ENCODE results near the gene BAHCC1.
"Not testable (repeated sequence)": the region's sequence is repeated elsewhere in the genome, so short reads cannot be mapped to it uniquely, and the experiment has no call there.

BAHCC1 gene

DNA sequence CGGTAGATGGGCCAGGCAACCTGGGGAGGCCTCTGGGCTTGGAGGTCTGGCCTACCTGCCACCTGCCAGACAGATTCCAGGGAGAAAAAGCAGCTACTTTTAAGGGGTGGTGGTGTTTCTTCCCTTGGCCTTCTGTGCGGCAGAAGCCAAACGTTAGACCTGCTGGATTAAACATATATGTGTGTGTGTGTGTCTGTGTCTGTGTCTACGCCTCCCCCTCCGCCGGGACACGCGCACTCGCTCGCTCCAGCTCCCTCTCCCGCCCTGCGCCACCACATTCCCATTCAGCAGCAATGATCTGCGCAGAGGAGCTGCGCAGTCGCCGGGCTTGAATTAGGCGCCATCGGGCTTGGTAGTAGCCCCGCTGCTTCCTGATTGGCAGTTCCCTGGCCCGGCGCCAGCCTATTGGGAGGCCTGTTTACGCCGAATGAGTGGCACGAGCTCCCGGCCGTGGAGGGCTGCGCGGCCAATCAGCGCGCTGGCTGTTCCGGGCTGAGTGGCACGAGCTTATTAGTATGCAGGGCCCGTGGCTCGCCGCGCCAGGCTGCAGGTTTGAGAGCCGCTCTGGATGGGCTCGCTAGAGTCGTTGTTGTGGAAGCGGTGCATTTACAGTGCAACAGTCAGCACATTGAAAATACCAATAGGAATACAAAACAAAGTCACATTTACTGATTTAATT lies at the start of gene BAHCC1:
BAHCC1 (plus strand) TSS at position 537 of the 679 bp plus-strand sequence. CDS start 4,283 bp downstream, outside the sequence.
- peak; percentile 99 for DNase-seq (ENCODE audit: low spot score)

DNA sequence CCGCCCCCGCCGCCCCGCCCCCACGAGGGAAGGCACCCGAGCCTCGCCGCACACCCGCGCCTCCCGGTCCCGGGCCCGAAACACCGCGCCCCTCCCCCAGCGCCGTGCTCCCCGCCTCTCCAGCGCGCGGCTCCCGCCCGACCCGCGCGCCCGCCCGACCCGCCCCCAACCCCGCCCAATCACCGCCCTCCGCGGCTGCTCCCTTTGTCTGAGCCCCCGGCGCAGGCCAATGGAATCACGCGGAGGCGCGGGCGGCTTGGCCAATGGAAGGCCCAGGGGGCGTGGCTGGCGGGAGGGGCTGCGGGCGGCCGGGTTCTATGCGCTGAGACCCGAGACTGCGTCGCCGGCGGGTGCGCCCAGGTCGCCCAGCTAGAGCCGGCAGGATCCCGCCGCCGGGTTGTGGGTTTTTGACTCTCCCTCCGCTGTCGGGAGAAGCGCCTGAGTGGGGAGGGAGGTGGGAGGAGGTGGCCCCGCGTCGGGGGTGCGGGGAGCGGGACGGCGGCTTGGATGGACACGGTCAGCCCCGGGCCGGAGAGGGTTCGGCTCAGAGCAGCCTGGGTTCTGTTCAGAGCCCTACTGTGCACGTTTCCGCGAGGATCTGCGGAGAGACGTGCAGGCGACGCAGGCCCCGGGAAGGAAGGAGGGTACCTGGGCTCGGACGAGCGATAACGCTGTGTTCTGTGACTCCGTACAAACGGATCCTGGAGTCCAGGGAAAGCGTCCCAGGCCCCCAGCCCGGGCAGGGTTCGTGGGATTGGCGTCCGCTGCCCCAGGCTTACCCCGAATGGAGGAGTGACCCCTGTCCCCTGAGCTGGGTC lies 49.0 kb upstream of the BAHCC1 start:
- DNase-seq (ENCODE audit: low spot score), result peak; percentile 98

DNA sequence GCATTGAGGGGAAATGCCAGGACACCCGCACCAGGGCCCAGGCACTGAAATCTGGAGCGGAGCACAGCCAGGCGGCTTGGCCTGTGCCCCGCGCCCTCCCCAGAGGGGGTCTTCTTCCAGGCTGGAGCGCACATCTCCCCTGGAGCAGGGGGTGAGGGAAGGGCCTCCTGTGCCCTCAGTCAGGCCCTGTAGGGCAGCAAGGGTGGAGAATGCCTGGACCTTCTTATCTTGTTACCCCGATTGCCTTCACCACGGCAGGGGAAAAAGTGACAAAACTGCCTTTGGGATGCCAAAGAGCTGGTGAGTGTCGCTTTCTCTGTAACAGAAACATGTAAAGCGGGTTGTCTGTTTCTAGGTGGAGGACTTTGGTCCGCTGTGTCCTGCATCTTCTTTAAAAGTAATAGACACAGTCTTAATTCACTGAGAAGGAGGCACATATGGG lies 48.3 kb upstream of the BAHCC1 start:
- DNase-seq (ENCODE audit: low spot score), result no peak

DNA sequence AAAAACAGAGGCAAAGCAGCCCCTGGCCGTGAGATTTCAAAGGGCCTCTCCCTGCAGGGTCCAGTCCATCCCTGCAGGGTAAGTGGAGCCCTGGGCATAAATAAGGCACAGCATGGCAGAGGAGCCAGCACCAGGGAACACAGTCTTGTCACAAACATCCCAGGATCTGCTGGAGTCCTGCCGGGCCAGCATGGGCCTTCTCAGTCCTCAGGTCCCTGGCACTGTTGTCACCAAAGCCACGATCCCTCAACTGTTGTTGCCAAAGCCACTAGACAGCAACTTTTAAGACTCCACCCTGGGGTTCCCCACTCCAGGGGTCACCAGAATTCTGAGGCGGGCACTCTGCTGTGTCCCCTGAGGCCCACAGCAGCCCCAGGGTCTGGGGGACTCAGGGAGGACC lies 47.8 kb upstream of the BAHCC1 start:
- no peak for DNase-seq (ENCODE audit: low spot score)

DNA sequence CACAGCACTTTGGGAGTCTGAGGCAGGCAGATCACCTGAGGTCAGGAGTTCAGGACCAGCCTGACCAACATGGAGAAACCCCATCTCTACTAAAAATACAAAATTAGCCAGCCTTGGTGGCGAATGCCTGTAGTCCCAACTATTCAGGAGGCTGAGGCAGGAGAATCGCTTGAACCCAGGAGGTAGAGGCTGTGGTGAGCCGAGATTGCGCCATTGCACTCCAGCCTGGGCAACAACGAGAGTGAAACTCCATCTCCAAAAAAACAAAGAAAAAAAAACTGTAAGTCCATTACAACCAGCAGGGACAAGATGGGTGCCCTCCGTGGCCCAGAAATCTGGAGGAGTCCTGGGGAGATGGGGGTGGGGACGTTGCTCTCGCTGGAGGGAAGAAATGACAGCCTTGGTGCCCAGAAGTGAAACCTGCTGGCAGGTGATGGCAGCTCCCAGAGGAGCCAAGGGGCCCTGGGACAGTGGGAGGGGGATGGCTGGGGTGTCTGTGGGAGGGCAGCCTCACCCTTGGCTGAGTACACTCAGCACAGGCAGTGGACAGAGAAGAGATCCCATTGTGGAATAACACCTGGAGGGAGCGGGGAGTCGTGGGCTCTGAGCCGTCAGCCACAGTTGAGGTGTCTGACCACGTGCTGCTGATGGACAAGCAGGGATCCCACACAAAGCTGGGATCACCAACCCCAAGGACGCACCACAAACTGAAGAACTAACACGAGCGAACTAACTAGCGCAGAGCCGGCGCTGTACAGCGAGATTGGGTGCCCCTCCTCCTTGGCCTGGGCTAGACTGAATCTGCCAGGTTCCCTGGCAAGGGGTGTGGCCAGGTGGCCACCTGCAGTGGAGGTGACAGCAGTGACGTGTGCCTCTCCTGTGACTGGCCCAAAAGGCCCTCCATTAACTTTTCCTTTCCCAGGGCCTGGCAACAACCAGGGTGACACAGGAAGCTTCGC lies 46.9 kb upstream of the BAHCC1 start:
- no peak for DNase-seq (ENCODE audit: low spot score)

DNA sequence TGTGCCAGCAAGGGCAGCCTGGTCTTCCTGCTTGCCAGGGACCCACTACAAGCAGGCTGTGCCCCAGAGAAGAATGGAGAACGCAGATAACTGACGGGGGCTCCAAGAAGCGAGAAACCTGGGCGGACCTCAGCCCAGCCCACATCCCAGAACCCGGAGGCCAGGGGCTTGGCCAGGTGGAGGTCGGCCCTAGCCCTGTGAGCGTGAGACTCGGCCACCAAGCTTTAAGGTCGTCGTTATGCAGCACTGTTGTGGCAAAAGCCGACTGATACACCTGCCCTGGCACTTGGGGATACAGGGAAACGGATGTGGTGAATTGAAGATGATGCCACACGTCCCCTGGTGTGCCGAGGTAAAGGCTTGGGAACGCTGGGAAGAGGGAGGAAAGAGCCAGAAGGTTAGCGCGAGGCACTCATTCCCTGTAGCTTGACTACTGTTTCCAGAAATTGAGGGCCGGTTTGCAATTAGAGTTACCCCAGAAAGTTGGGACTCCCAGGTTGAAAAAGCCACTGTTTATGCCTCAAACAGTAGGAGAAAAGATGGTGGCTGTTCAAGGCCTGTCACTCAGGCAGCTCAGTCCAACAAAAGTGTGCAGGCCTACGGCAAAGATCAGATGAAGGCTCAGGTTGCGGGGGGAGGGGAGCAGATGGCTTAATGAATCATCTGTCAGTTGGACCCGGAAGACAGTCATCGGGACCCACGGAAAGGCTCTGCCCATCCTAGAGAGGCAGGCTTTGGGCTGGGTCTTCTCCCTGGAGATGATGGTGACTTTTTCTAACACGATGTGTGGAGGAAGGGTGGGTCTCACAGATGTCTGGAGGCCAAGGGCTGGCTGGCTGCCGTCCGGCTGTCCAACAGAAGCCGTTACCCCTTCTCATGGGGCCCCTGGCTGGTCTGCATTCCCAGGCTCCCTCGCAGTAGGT lies 45.6 kb upstream of the BAHCC1 start:
- no peak for DNase-seq (ENCODE audit: low spot score)

DNA sequence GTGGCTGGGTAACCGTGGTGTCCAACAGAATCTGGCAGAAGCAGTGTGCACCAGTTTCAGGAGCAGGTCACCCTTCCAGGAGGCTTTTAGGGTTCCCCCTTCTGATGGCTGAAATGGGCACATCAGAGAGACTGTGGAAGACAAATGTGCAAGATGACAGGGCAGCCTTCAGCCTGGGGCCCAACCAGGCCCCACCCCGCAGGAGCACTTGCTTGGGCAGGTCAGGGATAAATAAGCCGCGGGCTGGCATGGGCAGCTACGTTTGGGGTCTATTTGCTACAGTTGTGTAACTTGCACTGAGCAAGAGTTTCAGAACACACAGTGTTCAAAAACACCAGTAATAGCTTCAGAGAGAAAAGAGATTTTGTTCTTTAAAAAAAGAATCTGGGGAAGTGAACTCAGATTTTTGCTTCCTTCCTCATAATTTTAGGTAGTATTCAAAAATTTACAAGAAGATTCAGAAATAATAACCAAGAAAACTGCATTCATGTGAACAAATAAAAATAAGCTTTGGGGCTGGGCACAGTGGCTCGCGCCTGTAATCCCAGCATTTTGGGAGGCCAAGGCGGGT lies 44.9 kb upstream of the BAHCC1 start:
- DNase-seq (ENCODE audit: low spot score), result no peak

DNA sequence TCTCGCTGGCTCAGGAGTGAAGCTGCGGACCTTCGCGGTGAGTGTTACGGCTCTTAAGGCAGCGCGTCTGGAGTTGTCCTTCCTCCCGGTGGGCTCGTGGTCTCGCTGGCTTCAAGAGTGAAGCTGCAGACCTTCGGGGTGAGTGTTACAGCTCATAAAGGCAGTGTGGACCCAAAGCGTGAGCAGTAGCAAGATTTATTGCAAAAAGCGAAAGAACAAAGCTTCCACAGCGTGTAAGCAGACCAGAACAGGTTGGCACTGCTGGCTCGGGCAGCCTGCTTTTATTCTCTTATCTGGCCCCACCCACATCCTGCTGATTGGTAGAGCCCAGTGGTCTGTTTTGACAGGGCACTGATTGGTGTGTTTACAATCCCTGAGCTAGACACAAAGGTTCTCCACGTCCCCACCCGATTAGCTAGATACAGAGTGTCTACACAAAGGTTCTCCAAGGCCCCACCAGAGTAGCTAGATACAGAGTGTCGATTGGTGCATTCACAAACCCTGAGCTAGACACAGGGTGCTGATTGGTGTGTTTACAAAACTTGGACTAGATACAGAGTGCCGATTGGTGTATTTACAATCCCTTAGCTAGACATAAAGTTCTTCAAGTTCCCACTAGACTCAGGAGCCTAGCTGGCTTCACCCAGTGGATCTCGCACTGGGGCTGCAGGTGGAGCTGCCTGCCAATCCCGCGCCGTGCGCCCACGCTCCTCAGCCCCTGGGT lies 43.8 kb upstream of the BAHCC1 start:
- DNase-seq (ENCODE audit: low spot score), result not testable (repeated sequence)

DNA sequence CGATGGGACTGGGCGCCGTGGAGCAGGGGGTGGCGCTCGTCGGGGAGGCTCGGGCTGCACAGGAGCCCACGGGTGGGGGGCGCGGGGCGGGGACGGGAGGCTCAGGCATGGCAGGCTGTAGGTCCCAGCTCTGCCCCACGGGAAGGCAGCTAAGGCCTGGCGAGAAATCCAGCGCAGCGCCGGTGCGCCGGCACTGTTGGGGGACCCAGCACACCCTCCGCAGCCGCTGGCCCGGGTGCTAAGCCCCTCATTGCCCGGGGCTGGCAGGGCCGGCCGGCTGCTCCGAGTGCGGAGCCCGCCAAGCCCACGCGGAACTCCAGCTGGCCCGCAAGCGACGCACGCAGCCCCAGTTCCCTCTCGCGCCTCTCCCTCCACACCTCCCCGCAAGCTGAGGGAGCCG lies 43.2 kb upstream of the BAHCC1 start:
- not testable (repeated sequence) for DNase-seq (ENCODE audit: low spot score)

DNA sequence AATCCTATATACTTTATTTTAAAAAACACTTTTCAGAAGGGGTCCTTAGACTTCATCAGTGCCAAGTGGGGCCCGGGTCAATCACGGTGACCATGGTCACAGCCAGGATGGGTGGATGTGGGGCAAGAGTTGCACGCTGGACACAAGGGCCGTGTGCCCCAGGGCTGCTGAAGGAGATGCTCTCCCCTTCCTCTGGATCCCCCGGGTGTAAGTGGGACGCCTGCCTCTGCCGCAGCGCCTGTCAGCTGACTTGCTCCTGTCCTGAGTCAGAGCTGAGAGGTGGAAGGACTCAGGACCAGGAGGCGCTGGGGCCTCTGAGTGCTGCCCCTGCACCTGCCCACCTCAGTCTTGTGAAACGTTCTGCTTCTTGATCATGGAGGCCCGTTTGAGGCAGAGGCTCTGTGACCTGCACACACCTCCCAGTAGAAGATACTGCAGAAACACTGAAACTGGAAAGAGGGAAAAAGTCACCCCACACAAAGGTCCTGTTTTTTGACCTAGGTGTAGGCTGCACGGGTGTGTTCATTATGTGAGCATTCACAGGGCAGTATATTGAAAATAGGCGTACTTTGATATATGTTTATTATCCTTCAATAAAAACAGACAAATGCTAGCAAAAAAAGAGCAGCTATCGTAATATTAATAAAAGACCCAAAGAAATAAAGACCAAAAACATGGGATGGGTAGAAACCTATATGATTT lies 40.9 kb upstream of the BAHCC1 start:
- no peak for DNase-seq (ENCODE audit: low spot score)

DNA sequence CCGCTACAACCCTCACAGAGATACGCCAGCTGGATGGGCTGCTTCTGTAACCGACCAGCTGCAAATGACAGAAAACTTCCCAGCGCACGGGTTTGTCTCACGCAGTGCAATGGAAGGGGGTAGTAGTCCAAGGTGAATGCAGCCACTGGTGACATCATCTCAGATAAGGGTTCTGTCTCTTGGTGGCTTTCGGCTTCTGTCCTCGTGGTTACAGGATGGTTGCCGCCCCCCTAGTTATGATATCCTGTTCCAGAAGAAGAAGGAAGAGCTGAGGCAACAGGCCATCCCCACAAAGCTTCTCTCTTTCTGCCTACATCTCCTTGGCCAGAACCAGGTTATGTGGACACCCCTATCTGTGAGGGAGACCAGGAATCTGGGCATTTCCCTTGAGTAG lies 40.3 kb upstream of the BAHCC1 start:
- no peak for DNase-seq (ENCODE audit: low spot score)

DNA sequence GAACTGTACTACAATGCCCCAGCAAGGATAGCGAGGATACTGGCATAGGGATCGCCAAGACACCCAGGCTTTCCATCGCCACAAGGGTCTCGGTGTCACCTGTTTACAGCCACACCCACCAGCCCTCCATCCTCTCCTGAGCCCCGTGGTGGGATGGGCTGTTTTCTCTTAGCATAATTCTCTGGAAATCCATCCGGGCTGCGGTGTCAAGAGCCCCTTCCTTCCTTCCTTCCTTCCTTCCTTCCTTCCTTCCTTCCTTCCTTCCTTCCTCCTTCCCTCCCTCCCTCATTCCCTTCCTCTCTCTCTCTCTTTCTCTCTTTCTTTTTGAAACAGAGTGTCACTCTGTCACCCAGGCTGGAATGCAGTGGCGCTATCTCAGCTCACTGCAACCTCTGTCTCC lies 36.0 kb upstream of the BAHCC1 start:
- DNase-seq (ENCODE audit: low spot score), result no peak

DNA sequence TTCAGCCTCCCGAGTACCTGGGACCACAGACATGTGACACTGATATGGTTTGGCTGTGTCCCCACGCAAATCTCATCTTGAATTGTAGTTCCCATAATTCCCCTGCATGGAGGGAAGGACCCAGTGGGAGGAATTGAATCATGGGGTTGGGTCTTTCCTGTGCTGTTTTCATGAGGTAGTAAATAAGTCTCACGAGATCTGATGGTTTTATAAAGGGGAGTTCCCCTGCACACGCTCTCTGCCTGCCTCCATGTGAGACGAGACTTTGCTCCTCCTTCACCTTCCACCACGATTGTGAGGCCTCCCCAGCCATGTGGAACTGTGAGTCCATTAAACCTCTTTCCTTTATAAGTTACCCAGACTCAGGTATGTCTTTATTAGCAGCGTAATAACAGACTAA lies 33.3 kb upstream of the BAHCC1 start:
- DNase-seq (ENCODE audit: low spot score), result not testable (repeated sequence)

DNA sequence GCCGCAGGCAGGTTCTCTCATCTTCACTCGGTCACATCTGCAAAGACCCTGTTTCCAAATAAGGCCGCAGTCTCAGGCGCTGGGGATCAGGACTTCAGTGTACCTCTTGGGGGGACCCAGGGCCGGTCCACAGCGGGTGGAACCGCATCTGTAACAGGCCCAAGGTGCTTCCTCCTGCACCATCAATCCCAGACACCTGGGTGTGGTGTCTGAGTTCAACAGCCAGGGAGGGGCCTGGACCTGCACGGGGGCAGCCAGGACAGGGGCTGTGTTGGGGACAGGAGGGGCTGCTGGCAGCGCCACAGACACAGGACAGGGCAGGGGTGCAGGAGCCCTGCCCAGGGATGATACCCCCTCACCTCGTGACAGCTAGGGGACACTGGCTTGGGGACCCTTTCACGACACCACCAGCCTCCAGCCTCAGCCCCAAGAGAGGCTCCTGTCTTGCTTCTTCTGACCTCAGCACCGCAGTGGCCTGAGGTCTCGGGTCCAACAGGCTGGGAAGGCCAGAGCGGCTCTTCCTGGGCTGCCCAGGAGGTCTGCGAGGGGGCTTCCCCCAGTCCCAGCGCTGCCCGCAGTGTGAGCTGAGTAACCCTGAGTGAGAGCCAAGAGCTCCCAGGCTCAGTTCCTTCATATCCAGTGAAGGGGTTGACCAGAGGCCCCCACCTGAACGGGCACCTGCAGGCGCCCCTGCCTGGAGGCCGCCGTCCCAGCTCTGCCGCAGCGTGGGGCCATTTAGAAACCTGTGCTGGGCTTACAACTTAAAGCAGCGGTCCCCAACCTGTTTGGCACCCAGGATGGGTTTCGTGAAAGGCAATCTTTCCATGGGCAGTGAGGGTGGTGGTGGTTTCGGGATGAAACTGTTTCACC lies 30.7 kb upstream of the BAHCC1 start:
- DNase-seq (ENCODE audit: low spot score), result no peak

DNA sequence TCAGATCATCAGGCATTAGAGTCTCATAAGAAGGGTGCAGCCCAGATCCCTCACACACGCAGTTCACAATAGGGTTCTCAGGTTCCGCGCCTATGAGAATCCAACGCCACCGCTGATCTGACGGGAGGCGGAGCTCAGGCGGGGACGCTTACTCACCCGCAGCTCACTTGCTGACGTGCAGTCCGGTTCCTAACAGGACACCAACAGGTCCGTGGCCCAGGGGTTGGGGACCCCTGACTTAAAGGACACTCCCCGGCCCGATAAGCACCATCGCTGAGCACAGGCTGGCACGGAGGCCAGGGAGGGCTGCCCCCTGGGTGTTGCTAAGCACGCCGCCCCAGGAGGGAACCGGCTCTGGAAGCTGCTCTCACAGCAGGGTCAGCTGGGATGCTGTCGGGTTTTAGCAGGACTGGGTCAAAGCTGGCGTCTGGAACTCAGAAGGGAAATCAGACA lies 30.1 kb upstream of the BAHCC1 start:
- DNase-seq (ENCODE audit: low spot score), result peak; percentile 58

DNA sequence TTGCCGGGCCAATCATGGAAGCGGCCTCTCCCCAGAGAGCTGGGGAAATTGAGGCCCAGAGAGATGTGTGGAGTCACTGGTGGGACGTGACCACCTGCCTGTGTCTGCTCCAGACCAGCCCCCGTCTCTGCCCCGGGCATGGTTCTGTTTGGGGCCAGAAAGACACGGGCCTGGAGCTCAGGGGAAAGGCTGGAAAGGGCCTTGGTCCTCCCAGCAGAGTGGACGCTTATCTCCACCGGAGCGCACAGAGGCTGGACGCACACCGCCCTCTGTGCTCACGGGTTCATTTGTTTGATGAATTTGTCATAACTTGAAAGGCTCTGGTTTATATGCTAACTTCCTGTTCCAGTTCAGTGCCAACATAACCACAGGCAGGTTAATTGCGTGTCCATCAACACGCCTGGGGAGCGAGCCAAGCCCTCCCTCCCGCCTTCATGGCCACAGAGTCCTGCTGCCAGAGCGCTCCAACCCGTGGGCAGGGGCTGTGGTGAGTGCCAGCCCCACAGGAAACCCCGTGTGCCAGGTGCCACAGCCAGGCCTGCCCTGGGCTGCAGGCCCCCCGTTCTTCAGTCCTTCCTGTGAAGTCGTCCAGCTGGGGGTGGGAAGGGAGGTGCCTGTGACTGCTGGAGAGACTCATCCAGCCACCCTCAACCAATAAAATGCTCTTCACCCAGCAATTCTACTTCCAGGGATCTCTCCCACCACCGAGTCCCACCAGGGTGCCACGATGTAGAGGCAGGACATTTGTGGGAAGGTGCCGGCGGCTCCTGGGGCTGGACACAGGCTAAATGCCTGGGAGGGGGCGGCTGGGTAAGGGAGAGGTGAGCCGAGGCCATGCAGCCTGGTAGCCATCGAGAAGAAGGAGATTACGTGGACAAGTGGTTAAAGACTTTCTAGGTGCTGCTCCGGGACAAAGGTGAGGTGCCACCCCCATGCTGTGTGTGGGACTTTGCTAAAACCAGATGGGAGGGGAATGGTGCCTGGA lies 29.4 kb upstream of the BAHCC1 start:
- no peak for DNase-seq (ENCODE audit: low spot score)

DNA sequence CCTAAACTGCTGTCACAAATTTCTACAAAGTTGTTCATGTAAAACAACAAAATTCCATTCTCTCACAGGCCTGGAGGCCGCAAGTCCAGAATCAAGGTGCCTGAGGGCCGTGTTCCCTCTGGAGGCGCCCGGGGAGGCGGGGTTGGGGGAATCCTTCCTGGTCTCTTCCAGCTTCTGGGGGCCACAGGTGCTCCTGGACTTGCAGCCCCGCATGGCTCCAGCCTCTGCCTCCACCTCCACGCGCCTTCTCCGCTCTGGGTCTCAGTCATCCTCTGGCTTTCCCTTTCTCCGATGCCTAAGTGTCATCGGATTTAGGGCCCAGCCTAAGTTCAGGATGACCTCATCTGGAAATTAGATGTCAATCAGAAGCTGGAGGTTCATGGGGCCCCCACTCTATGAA lies 28.6 kb upstream of the BAHCC1 start:
- DNase-seq (ENCODE audit: low spot score), result no peak
